Measurements from ENCODE around the gene IL19. TPM values are rescaled to one million over a fixed set of nuclear protein-coding genes. Genes with fewer than 3 reads are reported as not detected.
A peak's percentile ranks its signal among the peaks of the same experiment; 100 is the strongest.

IL19 gene
- polyA plus RNA-seq, 1 of the 3 experiments (the other 2 are of a cell fraction), result not detected

GRCh38 chr1:206757524-206758266 lies 12.9 kb upstream of the IL19 start (continued):
- TF ChIP-seq JUND (IDR thresholded peaks at IDR 0.05) (no peak), RCOR1 (IDR thresholded peaks at IDR 0.05; ENCODE audit: low read length) (no peak), MXI1 (IDR thresholded peaks at IDR 0.05; ENCODE audit: low read depth, low read length) (no peak), FOXM1 (IDR thresholded peaks at IDR 0.05; ENCODE audit: low read depth) (no peak), RFX5 (IDR thresholded peaks at IDR 0.05; ENCODE audit: low read length) (no peak), MAX (IDR thresholded peaks at IDR 0.05; ENCODE audit: low read depth) (no peak)

GRCh38 chr1:206760590-206760989 lies 10.0 kb upstream of the IL19 start:
- no peak overlapping the region for H3K4me3 ChIP-seq (ENCODE audit: low read depth in 2 of 2, low read length in 1 of 2)
- no peaks in the 10 kb centered on the region for H4K20me1 ChIP-seq (ENCODE audit: insufficient read depth)
- peaks cover 0 to 7% of the 10 kb centered on the region in 2 experiments; a peak in 2 of 4 replicates for H3K4me1 ChIP-seq (ENCODE audit: control insufficient read depth in 1 of 2, insufficient read depth in 2 of 2, low read depth in 1 of 2, low read length in 1 of 2)
- no peak overlapping the region for H3K4me2 ChIP-seq
- no peaks in the 10 kb centered on the region for H3K79me2 ChIP-seq (ENCODE audit: insufficient read depth)
- H3K9me2 ChIP-seq, result no peaks in the 10 kb centered on the region
- H3K36me3 ChIP-seq (replicated peaks in 1 of 2; ENCODE audit: control insufficient read depth in 1 of 2, insufficient read depth in 2 of 2, low read length in 1 of 2), result no peaks in the 10 kb centered on the region
- CTCF ChIA-PET, result interaction anchor here (0.8 to 4.6 kb wide), 17 partner anchors 8 to 238 kb away, joined by 3 to 27 read pairs (median 5); partner anchors contain the start of genes IL10, IL19 and IL20
- TF ChIP-seq SMC3 (IDR thresholded peaks at IDR 0.05; ENCODE audit: low read depth, low read length), result no peak
- TF ChIP-seq GATA2 (CRISPR knock-in tag; IDR thresholded peaks at IDR 0.05), result peak; percentile 50; the same call in 1 of the 2 replicates
- POLR2A ChIA-PET, result no interaction called here
- H3K27me3 ChIP-seq (ENCODE audit: insufficient read depth), result no peaks in the 10 kb centered on the region; the same call in 1 of the 2 replicates
- WGBS (ENCODE audit: low lambda C conversion rate), result 14% methylated on average over 1 of the region's 1 CpG
- no peak overlapping the region for H2AFZ ChIP-seq (ENCODE audit: low read depth)
- H3K27ac ChIP-seq (ENCODE audit: low read depth in 2 of 2, low read length in 1 of 2), result no peak overlapping the region
- DNase-seq, result no peak
- H3K9ac ChIP-seq, result no peak overlapping the region
- no peaks in the 10 kb centered on the region for H3F3A ChIP-seq (replicated peaks; ENCODE audit: insufficient read depth)
- H3K9me3 ChIP-seq, result no peaks in the 10 kb centered on the region

- peak; percentile 51; the same call in 1 of the 2 replicates for TF ChIP-seq GATA2 (CRISPR knock-in tag; IDR thresholded peaks at IDR 0.05)
- peak in 1 of 2 experiments; percentile 54; a peak in 2 of 4 replicates for TF ChIP-seq EP300 (IDR thresholded peaks at IDR 0.05; ENCODE audit: borderline replicate concordance in 1 of 2, low read depth in 1 of 2, low read length in 1 of 2)
- TF ChIP-seq NFIC (IDR thresholded peaks at IDR 0.05; ENCODE audit: borderline replicate concordance), result no peak
- peak; percentile 91 for TF ChIP-seq RCOR1 (IDR thresholded peaks at IDR 0.05; ENCODE audit: low read length)
- peak; percentile 62 for TF ChIP-seq CHD2 (IDR thresholded peaks at IDR 0.05; ENCODE audit: low read length, partially characterized antibody)
- no peak for TF ChIP-seq SIN3A (IDR thresholded peaks at IDR 0.05; ENCODE audit: borderline replicate concordance, low read depth, low read length)
- TF ChIP-seq REST (IDR thresholded peaks at IDR 0.05; ENCODE audit: low read depth, low read length), result no peak
- peak; percentile 32; the same call in 1 of the 2 replicates for TF ChIP-seq CTCF (IDR thresholded peaks at IDR 0.05)
- peak; percentile 36; the same call in 1 of the 2 replicates for TF ChIP-seq RAD21 (IDR thresholded peaks at IDR 0.05; ENCODE audit: low read length)
- TF ChIP-seq FOSL2 (IDR thresholded peaks at IDR 0.05; ENCODE audit: borderline replicate concordance, low read depth), result no peak
- TF ChIP-seq JUND (IDR thresholded peaks at IDR 0.05), result no peak
- POLR2A ChIA-PET, result no interaction called here
- WGBS (ENCODE audit: low lambda C conversion rate), result 50% methylated on average over 6 of the region's 6 CpGs
These were observed 9.3 kb upstream of the IL19 start for GRCh38 chr1:206761159-206761768.

More at GRCh38 chr1:206761159-206761768, 9.3 kb upstream of the IL19 start:
- no peaks in the 10 kb centered on the region for H4K20me1 ChIP-seq (ENCODE audit: insufficient read depth)
- H3K36me3 ChIP-seq (replicated peaks in 1 of 2; ENCODE audit: control insufficient read depth in 1 of 2, insufficient read depth in 2 of 2, low read length in 1 of 2), result no peaks in the 10 kb centered on the region
- H3K4me2 ChIP-seq, result no peak overlapping the region
- no peaks in the 10 kb centered on the region for H3K79me2 ChIP-seq (ENCODE audit: insufficient read depth)
- no peak overlapping the region for H3K4me3 ChIP-seq (ENCODE audit: low read depth in 2 of 2, low read length in 1 of 2)
- H3K9ac ChIP-seq, result no peak overlapping the region
- peak; percentile 59 for DNase-seq
- H3K9me3 ChIP-seq, result no peaks in the 10 kb centered on the region
- H3F3A ChIP-seq (replicated peaks; ENCODE audit: insufficient read depth), result no peaks in the 10 kb centered on the region
- no peaks in the 10 kb centered on the region for H3K9me2 ChIP-seq
- peaks cover 0 to 7% of the 10 kb centered on the region in 2 experiments; a peak in 2 of 4 replicates for H3K4me1 ChIP-seq (ENCODE audit: control insufficient read depth in 1 of 2, insufficient read depth in 2 of 2, low read depth in 1 of 2, low read length in 1 of 2)
- H3K27me3 ChIP-seq (ENCODE audit: insufficient read depth), result no peaks in the 10 kb centered on the region; the same call in 1 of the 2 replicates
- no peak overlapping the region for H2AFZ ChIP-seq (ENCODE audit: low read depth)
- H3K27ac ChIP-seq (ENCODE audit: low read depth in 2 of 2, low read length in 1 of 2), result no peak overlapping the region
- CTCF ChIA-PET, result interaction anchor here (0.6 to 4.6 kb wide), 32 partner anchors 9 to 1431 kb away, joined by 3 to 27 read pairs (median 4); partner anchors contain the start of genes IL10, IL19 and IL20
